Endothelial cell of coronary artery (primary cell): ENCODE results near the gene KRTAP21-1. TPM values are rescaled to one million over a fixed set of nuclear protein-coding genes. Genes with fewer than 3 reads are reported as not detected.

Experiments used
- total RNA-seq: library from RNA; depleted of rRNA; stranded (reverse); fragments of >200 nt; gene quantifications from 2 replicates; pipeline ENCODE4 v1.2.3, GENCODE V29; 2014

KRTAP21-1 gene
- not detected in 2 replicates for total RNA-seq

GRCh38 chr21:30755328-30755727, at the start of gene KRTAP21-1:
KRTAP21-1 (minus strand) TSS chr21:30755428; CDS start chr21:30755378, 50 bp downstream.

DNA sequence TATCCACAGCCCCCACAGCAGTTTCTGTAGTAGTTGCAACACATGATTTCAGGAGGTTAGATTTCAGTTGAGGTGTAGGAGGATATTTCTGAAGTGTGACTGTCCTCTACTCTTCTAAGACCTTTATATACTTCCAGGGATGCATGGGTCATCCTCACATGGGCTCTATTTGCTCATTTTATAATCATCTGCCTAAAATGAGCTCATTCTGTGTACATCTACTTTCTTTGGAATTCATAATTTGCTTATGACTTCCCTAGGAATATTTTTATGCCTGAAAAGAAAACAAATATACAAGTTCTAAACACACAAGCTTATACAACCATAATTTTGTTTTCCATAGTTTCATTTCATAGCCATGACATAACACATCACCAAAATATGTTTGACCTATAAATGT, 8.1 kb downstream of the KRTAP21-1 start, which contains the start of gene KRTAP21-2:
KRTAP21-2 (minus strand) TSS at position 101 of the 400 bp plus-strand sequence; CDS start at position 44, 57 bp downstream.

GRCh38 chr21:30718239-30718909, 36.9 kb downstream of the KRTAP21-1 start, which contains the start of gene KRTAP21-3:
KRTAP21-3 (minus strand) TSS chr21:30718777; CDS start chr21:30718759, 18 bp downstream.

Other genes starting within 250 kb of the KRTAP21-1 start
- not detected in 2 replicates for gene KRTAP19-6, start 213.6 kb downstream of the KRTAP21-1 start, total RNA-seq
- not detected in 2 replicates for gene KRTAP19-7, start 194.1 kb downstream of the KRTAP21-1 start, total RNA-seq
- gene KRTAP22-2, start 165.0 kb downstream of the KRTAP21-1 start, total RNA-seq = not detected in 2 replicates
- gene KRTAP6-3, start 163.0 kb downstream of the KRTAP21-1 start, total RNA-seq = not detected in 2 replicates
- not detected in 2 replicates for gene KRTAP6-2, start 156.5 kb downstream of the KRTAP21-1 start, total RNA-seq
- gene KRTAP22-1, start 154.3 kb downstream of the KRTAP21-1 start, total RNA-seq = not detected in 2 replicates
- not detected in 2 replicates for gene KRTAP6-1, start 141.5 kb downstream of the KRTAP21-1 start, total RNA-seq
- gene KRTAP20-1, start 139.0 kb downstream of the KRTAP21-1 start, total RNA-seq = not detected in 2 replicates
- not detected in 2 replicates for gene KRTAP20-4, start 134.8 kb downstream of the KRTAP21-1 start, total RNA-seq
- not detected in 2 replicates for gene KRTAP20-2, start 120.2 kb downstream of the KRTAP21-1 start, total RNA-seq
- gene KRTAP20-3, start 112.6 kb downstream of the KRTAP21-1 start, total RNA-seq = not detected in 2 replicates
- not detected in 2 replicates for gene KRTAP21-3, start 36.7 kb downstream of the KRTAP21-1 start, total RNA-seq
- gene KRTAP21-2, start 8.2 kb downstream of the KRTAP21-1 start, total RNA-seq = not detected in 2 replicates
- gene KRTAP8-1, start 57.8 kb upstream of the KRTAP21-1 start, total RNA-seq = not detected in 2 replicates
- not detected in 2 replicates for gene KRTAP7-1, start 74.3 kb upstream of the KRTAP21-1 start, total RNA-seq
- gene KRTAP11-1, start 126.2 kb upstream of the KRTAP21-1 start, total RNA-seq = not detected in 2 replicates